Body of pancreas (tissue), 4 donors: ENCODE results near the gene ELP2. TPM values are rescaled to one million over a fixed set of nuclear protein-coding genes. Genes with fewer than 3 reads are reported as not detected.
"Not testable (repeated sequence)": the region's sequence is repeated elsewhere in the genome, so short reads cannot be mapped to it uniquely, and the experiment has no call there.

Experiments used
- ATAC-seq: fragments of 150-250 bp; one replicate; pipeline ENCODE4 v1.9.1; 2016
- DNase-seq, 4 donors: peaks; one replicate each; pipeline ENCODE4 v3.0.0-alpha.2; 2019
- H3K27ac ChIP-seq, 4 donors: fragments of 200-600 bp; sonication (generic); 1 replicate in 3 of 4; 2 replicates in 1 of 4; pipeline versions ENCODE4 v1.5.1 to v1.6.1; 2016 to 2019; ENCODE audit warnings: mild to moderate bottlenecking in 1 of 4, mixed read lengths in 1 of 4, moderate library complexity in 1 of 4
- H3K27me3 ChIP-seq, 2 donors: fragments of 200-600 bp; sonication (generic); one replicate each; pipeline ENCODE4 v1.6.0; 2016; ENCODE audit warnings: mild to moderate bottlenecking in 1 of 2
- H3K36me3 ChIP-seq, 2 donors: fragments of 200-600 bp; sonication (generic); replicated peaks in 1 of 2; 2 replicates each; pipeline ENCODE4 v1.5.1; 2016; ENCODE audit warnings: low read depth in 2 of 2; ENCODE audit not compliant: insufficient read depth in 1 of 2
- H3K4me1 ChIP-seq: fragments of 200-600 bp; sonication (generic); one replicate; pipeline ENCODE4 v1.6.0; 2016
- H3K4me3 ChIP-seq, 2 donors: fragments of 200-600 bp; sonication (generic); 1 replicate in 1 of 2; 2 replicates in 1 of 2; pipeline ENCODE4 v1.5.1; 2016 to 2019
- H3K9me3 ChIP-seq, 3 donors: fragments of 200-600 bp; sonication (generic); 1 replicate in 2 of 3; 2 replicates in 1 of 3; pipeline ENCODE4 v1.5.1; 2016
- CTCF ChIP-seq, 7 experiments: fragments of 450-650 bp in 4 of 7; fragments of 200-600 bp in 3 of 7; sonication (generic) in 3 of 7; IDR thresholded peaks; one replicate each; pipeline ENCODE4 v1.5.1; 2016 to 2019; ENCODE audit warnings: antibody characterized with exemption in 7 of 7
- POLR2A ChIP-seq, 3 donors: fragments of 450-650 bp; IDR thresholded peaks; one replicate each; pipeline ENCODE4 v1.6.1; 2016; ENCODE audit warnings: antibody characterized with exemption in 3 of 3, mild to moderate bottlenecking in 2 of 3
- WGBS, 2 donors: methylation state at CpG; one replicate each; pipeline ENCODE4 v1.1.5; 2017; 5-methylcytosine and 5-hydroxymethylcytosine counted together
- intact Hi-C: fragments of 100-400 bp; cut with DNase I; formaldehyde crosslinking; loops from one replicate; pipeline ENCODE4 v1.15.1; 2023
- total RNA-seq, 2 donors: library from RNA; depleted of rRNA; stranded (reverse); fragments of >200 nt; gene quantifications; one replicate each; pipeline ENCODE4 v1.1.0, GENCODE V29; 2016

The ELP2 gene
- total RNA-seq, 2 donors from 2014 or later, result 44.2 to 56.8 TPM

- Histone ChIP-seq H3K4me1 (peaks cover 9% of the 10 kb centered on the region), H3K27me3 (no peaks in the 10 kb centered on the region), H3K4me3 (no peak overlapping the region), H3K36me3 (peaks cover 0 to 7% of the 10 kb centered on the region in 2 donors), H3K9me3 (no peaks in the 10 kb centered on the region), H3K27ac (no peak overlapping the region)
- 81 to 89% methylated on average over 1 of the region's 1 CpG for WGBS, 2 donors
- DNase-seq, result no peak
- intact Hi-C loops, result no loop called here
- no peak for TF ChIP-seq CTCF (IDR thresholded peaks at IDR 0.05)
- no peak for TF ChIP-seq POLR2A (IDR thresholded peaks at IDR 0.05)
- no peak for ATAC-seq
Observed at GRCh38 chr18:36114738-36115137, 15.0 kb upstream of the ELP2 start.

GRCh38 chr18:36116771-36117170 is 12.9 kb upstream of the ELP2 start:
- peaks cover 11% of the 10 kb centered on the region for H3K4me1 ChIP-seq
- H3K9me3 ChIP-seq, ATAC-seq, intact Hi-C loops, DNase-seq, H3K27ac ChIP-seq, H3K4me3 ChIP-seq, H3K27me3 ChIP-seq, H3K36me3 ChIP-seq: not testable (repeated sequence)
- WGBS, 2 donors, result 94 to 96% methylated on average over 11 of the region's 11 CpGs

- TF ChIP-seq POLR2A (IDR thresholded peaks at IDR 0.05) (no peak), CTCF (IDR thresholded peaks at IDR 0.05) (no peak)
- DNase-seq (no peak), ATAC-seq (no peak)
- Histone ChIP-seq H3K4me1 (peaks cover 5% of the 10 kb centered on the region), H3K4me3 (no peak overlapping the region), H3K36me3 (no peaks in the 10 kb centered on the region), H3K9me3 (no peaks in the 10 kb centered on the region), H3K27ac (no peak overlapping the region), H3K27me3 (no peaks in the 10 kb centered on the region)
- 30 to 38% methylated on average over 3 of the region's 3 CpGs for WGBS, 2 donors
- intact Hi-C loops, result no loop called here
Observed at GRCh38 chr18:36120297-36120696, 9.4 kb upstream of the ELP2 start.

GRCh38 chr18:36124841-36125240 is 4.9 kb upstream of the ELP2 start:
- 79 to 82% methylated on average over 4 of the region's 4 CpGs for WGBS, 2 donors
- intact Hi-C loops, result no loop called here

GRCh38 chr18:36126668-36127067 is 3.0 kb upstream of the ELP2 start:
- Histone ChIP-seq H3K9me3 (no peaks in the 10 kb centered on the region), H3K36me3 (no peaks in the 10 kb centered on the region), H3K27me3 (no peaks in the 10 kb centered on the region), H3K4me1 (peaks cover 21% of the 10 kb centered on the region), H3K27ac (no peak overlapping the region), H3K4me3 (no peak overlapping the region)
- WGBS, 2 donors, result 91 to 94% methylated on average over 8 of the region's 8 CpGs
- no peak for TF ChIP-seq CTCF (IDR thresholded peaks at IDR 0.05)
- no peak for TF ChIP-seq POLR2A (IDR thresholded peaks at IDR 0.05)
- DNase-seq, result no peak
- intact Hi-C loops, result no loop called here
- ATAC-seq, result no peak

More at GRCh38 chr18:36124841-36125240, 4.9 kb upstream of the ELP2 start:
- Histone ChIP-seq H3K4me1 (peaks cover 14% of the 10 kb centered on the region), H3K27ac (no peak overlapping the region), H3K36me3 (no peaks in the 10 kb centered on the region), H3K9me3 (no peaks in the 10 kb centered on the region), H3K4me3 (no peak overlapping the region), H3K27me3 (no peaks in the 10 kb centered on the region)
- no peak for DNase-seq
- TF ChIP-seq POLR2A (IDR thresholded peaks at IDR 0.05) (no peak), CTCF (IDR thresholded peaks at IDR 0.05) (no peak)
- ATAC-seq, result no peak
